Cortex of kidney (tissue), 1 donor: Measurements from ENCODE around the gene SFXN1.

Experiments
- DNase-seq: peaks from one replicate; lab custom pipeline; 2025; lab: John Stamatoyannopoulos, UW

The SFXN1 gene

GRCh38 chr5:175541264-175541663 lies 62.9 kb downstream of the SFXN1 start:
- no peak for DNase-seq

- no peak for DNase-seq
Observed at GRCh38 chr5:175542232-175542965, 64.0 kb downstream of the SFXN1 start.

DNA sequence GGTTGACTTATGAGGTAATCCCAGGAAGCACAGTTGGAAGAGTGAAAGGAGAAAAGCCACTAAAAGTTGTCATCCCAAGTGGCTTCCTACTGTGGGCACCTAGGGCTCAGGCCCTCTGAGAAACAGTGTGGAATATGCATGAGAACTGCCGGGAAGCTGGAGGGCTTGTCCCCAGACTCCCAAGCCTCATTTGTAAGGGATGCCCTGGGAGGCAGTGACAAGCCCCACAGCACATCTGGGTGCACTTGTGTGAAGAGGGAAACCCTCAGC lies 64.5 kb downstream of the SFXN1 start:
- no peak for DNase-seq

DNA sequence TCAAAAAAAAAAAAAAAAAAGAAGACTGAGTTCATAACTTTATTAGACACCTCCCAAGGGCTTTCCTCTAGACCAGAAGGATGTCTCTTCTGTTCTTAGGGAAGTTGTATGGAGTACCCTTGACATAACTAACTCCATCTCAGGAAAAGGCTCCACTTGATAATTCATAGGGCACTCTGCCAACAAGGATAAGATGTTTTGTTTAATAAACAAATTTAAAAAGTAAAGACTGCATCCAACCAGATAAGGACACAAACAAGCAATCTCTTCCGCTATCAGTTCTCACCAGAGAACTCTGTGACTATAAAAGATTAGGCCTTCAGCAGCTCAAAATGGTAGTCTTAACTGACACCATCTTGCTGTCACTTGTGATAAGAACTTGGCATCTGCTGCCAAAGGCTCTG lies 65.8 kb downstream of the SFXN1 start:
- no peak for DNase-seq

- DNase-seq: no peak
Observed at GRCh38 chr5:175544586-175544985, 66.2 kb downstream of the SFXN1 start.

GRCh38 chr5:175547842-175548241 lies 69.5 kb downstream of the SFXN1 start:
- DNase-seq: no peak

DNA sequence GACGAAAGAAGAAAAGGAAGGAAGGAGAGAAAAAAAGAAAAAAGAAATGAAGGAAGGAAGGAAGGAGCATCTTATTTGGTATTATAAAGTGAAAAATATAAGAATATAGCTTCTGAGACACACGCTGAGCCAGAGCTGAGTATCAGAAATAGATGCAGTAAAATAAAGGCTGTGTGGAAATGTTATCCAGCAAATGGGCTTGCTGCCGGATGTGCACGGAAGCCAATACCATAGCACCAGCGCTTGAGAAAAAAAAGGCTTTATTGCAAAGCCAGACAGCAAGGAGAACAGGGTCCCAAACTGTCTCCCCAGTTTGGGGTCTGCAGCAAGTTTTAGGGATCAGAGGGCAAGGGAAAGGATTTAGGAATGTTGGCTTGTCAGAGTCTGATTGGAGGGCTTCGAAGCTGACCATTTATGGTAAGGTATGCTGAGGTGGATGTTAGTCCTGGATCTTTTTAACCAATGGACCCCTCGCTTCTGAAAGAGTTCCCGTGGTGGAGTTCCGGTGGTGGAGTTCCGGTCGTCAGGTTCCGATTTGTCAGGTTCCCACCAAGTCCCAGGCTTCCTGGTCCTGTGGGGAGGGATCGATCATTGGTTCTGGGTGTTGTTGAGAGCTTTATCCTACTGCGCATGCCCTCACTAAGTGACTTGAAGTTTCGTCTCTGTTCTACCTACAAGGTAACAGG lies 70.4 kb downstream of the SFXN1 start:
- DNase-seq: no peak

DNA sequence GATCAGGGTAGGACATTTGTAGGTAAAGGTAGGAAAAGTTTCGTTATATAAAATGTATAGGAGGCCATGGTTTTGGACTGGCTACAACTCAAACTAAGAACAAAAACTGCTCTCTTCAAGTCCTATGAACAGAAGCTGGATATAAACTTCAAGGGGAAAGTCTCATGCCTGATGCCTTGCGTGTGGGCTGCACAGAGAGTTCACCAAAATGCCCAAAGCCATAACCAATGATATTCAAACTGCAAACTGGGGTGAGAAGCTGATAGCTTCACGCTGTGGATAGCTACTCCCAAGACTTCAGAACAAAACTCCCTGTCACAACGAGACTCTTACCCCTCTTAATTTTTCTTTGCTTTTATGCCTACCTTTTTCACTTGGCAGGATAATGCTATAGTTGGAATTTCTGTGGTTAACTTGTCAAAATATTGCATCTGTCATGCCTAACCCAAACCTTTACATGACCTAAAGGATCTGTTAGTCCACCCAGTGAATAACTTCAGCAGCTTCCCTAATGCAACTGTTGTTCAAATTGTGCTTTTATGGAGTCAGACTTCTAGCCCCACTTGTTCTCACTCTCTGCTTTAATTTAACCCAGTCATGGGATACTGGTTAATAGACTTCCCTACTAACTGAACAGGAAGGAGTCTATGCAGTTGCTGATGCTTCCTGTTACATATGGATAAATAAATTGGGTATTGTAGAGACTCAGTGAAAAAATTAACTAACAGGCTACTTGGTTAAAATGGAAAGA lies 71.9 kb downstream of the SFXN1 start:
- no peak for DNase-seq

- no peak for DNase-seq
Observed at GRCh38 chr5:175551266-175551665, 72.9 kb downstream of the SFXN1 start.

GRCh38 chr5:175554296-175554695 lies 75.9 kb downstream of the SFXN1 start:
- DNase-seq: no peak

- no peak for DNase-seq
Observed at GRCh38 chr5:175555168-175555785, 76.9 kb downstream of the SFXN1 start.

GRCh38 chr5:175556794-175557193 lies 78.4 kb downstream of the SFXN1 start:
- DNase-seq: no peak

DNA sequence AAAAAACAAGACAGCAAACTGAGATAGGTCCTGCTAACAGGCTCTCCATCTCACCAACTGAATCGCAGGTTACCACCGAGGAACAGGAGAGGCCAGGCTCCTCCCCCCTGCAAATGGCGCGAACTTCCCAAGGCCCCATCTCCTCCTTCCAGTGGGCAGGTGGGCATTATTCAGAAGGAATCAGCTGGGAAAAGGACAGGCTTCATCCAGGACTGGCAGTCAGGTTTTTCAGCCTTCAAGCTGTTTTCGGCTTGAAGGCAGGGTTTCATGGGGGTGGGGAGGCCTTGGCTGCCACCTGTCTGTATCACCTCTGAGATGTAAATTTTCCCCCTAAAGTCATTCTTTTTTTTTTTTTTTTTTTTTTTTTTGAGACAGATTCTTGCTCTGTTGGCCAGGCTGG lies 79.4 kb downstream of the SFXN1 start:
- no peak for DNase-seq

DNA sequence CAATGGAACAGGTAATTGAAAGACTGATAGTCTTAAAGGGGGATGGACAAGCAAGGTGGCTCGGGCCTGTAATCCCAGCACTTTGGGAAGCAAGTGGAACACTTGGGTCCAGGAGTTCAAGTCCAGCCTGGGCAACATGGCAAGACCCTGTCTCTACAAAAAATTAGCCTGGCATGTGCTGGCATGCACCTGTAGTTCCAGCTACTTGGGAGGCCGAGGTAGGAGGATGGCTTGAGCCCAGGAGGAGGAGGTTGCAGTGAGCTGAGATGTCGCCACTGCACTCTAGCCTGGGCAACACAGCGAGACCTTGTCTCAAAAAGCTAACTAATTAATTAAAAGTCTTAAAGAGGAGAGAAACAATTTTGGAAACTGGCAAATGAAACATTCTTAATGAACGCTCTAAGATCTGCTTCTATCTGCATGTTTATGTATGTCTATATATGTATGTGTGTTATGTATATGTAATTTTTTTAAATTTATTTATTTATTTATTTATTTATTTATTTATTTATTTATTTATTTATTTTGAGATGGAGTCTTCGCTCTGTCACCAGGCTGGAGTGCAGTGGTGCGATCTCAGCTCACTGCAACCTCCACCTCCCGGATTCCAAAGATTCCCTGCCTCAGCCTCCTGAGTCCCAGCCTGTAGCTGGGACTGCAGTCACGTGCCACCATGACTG lies 80.6 kb downstream of the SFXN1 start:
- no peak for DNase-seq

GRCh38 chr5:175560011-175560410 lies 81.7 kb downstream of the SFXN1 start:
- no peak for DNase-seq

GRCh38 chr5:175561085-175561484 lies 82.7 kb downstream of the SFXN1 start:
- no peak for DNase-seq

GRCh38 chr5:175564716-175565115 lies 86.4 kb downstream of the SFXN1 start:
- no peak for DNase-seq

DNA sequence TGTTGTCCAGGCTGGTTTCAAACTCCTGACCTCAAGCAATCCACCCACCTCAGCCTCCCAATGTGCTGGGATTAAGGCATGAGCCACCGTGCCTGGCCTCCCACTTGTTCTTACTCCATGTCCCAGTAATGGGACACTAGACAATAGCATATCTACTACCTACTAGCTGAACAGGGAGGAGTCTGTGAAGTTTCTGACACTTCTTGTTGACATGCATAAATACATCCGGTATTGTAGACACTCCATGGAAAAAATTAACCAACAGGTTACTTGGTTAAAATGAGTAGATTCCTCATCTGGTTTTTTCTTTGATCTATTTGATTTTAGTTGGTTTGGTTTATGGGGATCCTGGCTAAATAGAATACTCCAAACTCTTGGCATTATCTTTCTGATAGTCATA lies 88.3 kb downstream of the SFXN1 start:
- no peak for DNase-seq

GRCh38 chr5:175567954-175568353 lies 89.6 kb downstream of the SFXN1 start:
- DNase-seq: no peak

GRCh38 chr5:175569701-175570100 lies 91.3 kb downstream of the SFXN1 start:
- DNase-seq: no peak

GRCh38 chr5:175572886-175573285 lies 94.5 kb downstream of the SFXN1 start:
- DNase-seq: no peak
